ENCODE data around the gene BCAS3. TPM values are rescaled to one million over a fixed set of nuclear protein-coding genes. Genes with fewer than 3 reads are reported as not detected.

The BCAS3 gene
- total RNA-seq, 1 donor from 2014 or later: 14.5 TPM

- H3K4me1 Mint-ChIP-seq (ENCODE audit: low read depth, unreplicated experiment): peaks cover 21% of the 10 kb centered on the region
- H3K27me3 ChIP-seq (ENCODE audit: insufficient read depth, low read length): no peaks in the 10 kb centered on the region
- H3K4me3 Mint-ChIP-seq (ENCODE audit: unreplicated experiment): no peak overlapping the region
Measured at GRCh38 chr17:61223725-61224124, 546.1 kb downstream of the BCAS3 start.

GRCh38 chr17:61225178-61225882 is 547.7 kb downstream of the BCAS3 start:
- Mint-ChIP-seq H3K36me3 (ENCODE audit: low read depth, unreplicated experiment) (no peaks in the 10 kb centered on the region), H3K4me1 (ENCODE audit: low read depth, unreplicated experiment) (peaks cover 17% of the 10 kb centered on the region), H3K27me3 (ENCODE audit: low read depth, unreplicated experiment) (peaks cover 4% of the 10 kb centered on the region), H3K27ac (ENCODE audit: unreplicated experiment) (no peak overlapping the region), H3K9me3 (ENCODE audit: unreplicated experiment) (no peaks in the 10 kb centered on the region), H3K4me3 (ENCODE audit: unreplicated experiment) (no peak overlapping the region)
- Histone ChIP-seq H3K4me2 (ENCODE audit: low read length) (no peak overlapping the region), H3K9me3 (ENCODE audit: insufficient read depth, low read depth, low read length) (no peaks in the 10 kb centered on the region), H3K27ac (ENCODE audit: low read depth, low read length) (no peak overlapping the region), H3K27me3 (ENCODE audit: insufficient read depth, low read length) (no peaks in the 10 kb centered on the region), H4K20me1 (ENCODE audit: insufficient read depth, low read length) (no peaks in the 10 kb centered on the region), H3K36me3 (ENCODE audit: insufficient read depth, low read length) (no peaks in the 10 kb centered on the region), H3K79me2 (ENCODE audit: insufficient read depth, low read length) (no peaks in the 10 kb centered on the region), H2AFZ (ENCODE audit: low read depth, low read length) (no peak overlapping the region), H3K9ac (ENCODE audit: low read length) (no peak overlapping the region), H3K4me1 (ENCODE audit: insufficient read depth, low read length) (no peaks in the 10 kb centered on the region), H3K4me3 (ENCODE audit: insufficient read depth, low read depth, low read length) (no peak overlapping the region)
- TF ChIP-seq CTCF (IDR thresholded peaks at IDR 0.05; ENCODE audit: insufficient read depth, low read depth, low read length) (no peak), EZH2 (IDR thresholded peaks at IDR 0.05; ENCODE audit: insufficient read depth, low read length) (no peak)
- DNase-seq (ENCODE audit: low read depth): no peak
- no peak for FAIRE-seq

More at GRCh38 chr17:61223725-61224124, 546.1 kb downstream of the BCAS3 start:
- Histone ChIP-seq H3K4me2 (ENCODE audit: low read length) (no peak overlapping the region), H2AFZ (ENCODE audit: low read depth, low read length) (no peak overlapping the region), H3K27ac (ENCODE audit: low read depth, low read length) (no peak overlapping the region), H4K20me1 (ENCODE audit: insufficient read depth, low read length) (no peaks in the 10 kb centered on the region), H3K36me3 (ENCODE audit: insufficient read depth, low read length) (no peaks in the 10 kb centered on the region), H3K79me2 (ENCODE audit: insufficient read depth, low read length) (no peaks in the 10 kb centered on the region), H3K4me3 (ENCODE audit: insufficient read depth, low read depth, low read length) (no peak overlapping the region), H3K9ac (ENCODE audit: low read length) (no peak overlapping the region), H3K9me3 (ENCODE audit: insufficient read depth, low read depth, low read length) (no peaks in the 10 kb centered on the region), H3K4me1 (ENCODE audit: insufficient read depth, low read length) (peaks cover 8% of the 10 kb centered on the region)
- no peaks in the 10 kb centered on the region for H3K36me3 Mint-ChIP-seq (ENCODE audit: low read depth, unreplicated experiment)
- no peak for DNase-seq (ENCODE audit: low read depth)
- H3K27me3 Mint-ChIP-seq (ENCODE audit: low read depth, unreplicated experiment): peaks cover 4% of the 10 kb centered on the region
- FAIRE-seq: no peak
- H3K9me3 Mint-ChIP-seq (ENCODE audit: unreplicated experiment): no peaks in the 10 kb centered on the region
- H3K27ac Mint-ChIP-seq (ENCODE audit: unreplicated experiment): no peak overlapping the region
- no peak for TF ChIP-seq EZH2 (IDR thresholded peaks at IDR 0.05; ENCODE audit: insufficient read depth, low read length)
- no peak for TF ChIP-seq CTCF (IDR thresholded peaks at IDR 0.05; ENCODE audit: insufficient read depth, low read depth, low read length)

- Histone ChIP-seq H3K9ac (ENCODE audit: low read length) (no peak overlapping the region), H3K27ac (ENCODE audit: low read depth, low read length) (no peak overlapping the region), H3K36me3 (ENCODE audit: insufficient read depth, low read length) (no peaks in the 10 kb centered on the region), H2AFZ (ENCODE audit: low read depth, low read length) (no peak overlapping the region), H3K4me3 (ENCODE audit: insufficient read depth, low read depth, low read length) (no peak overlapping the region), H3K27me3 (ENCODE audit: insufficient read depth, low read length) (no peaks in the 10 kb centered on the region), H3K79me2 (ENCODE audit: insufficient read depth, low read length) (no peaks in the 10 kb centered on the region), H3K9me3 (ENCODE audit: insufficient read depth, low read depth, low read length) (no peaks in the 10 kb centered on the region), H4K20me1 (ENCODE audit: insufficient read depth, low read length) (no peaks in the 10 kb centered on the region), H3K4me2 (ENCODE audit: low read length) (no peak overlapping the region), H3K4me1 (ENCODE audit: insufficient read depth, low read length) (peaks cover 5% of the 10 kb centered on the region)
- no peak for DNase-seq (ENCODE audit: low read depth)
- no peak overlapping the region for H3K4me3 Mint-ChIP-seq (ENCODE audit: unreplicated experiment)
- H3K36me3 Mint-ChIP-seq (ENCODE audit: low read depth, unreplicated experiment): no peaks in the 10 kb centered on the region
- H3K27me3 Mint-ChIP-seq (ENCODE audit: low read depth, unreplicated experiment): peaks cover 4% of the 10 kb centered on the region
- FAIRE-seq: no peak
- H3K9me3 Mint-ChIP-seq (ENCODE audit: unreplicated experiment): no peaks in the 10 kb centered on the region
- no peak for TF ChIP-seq EZH2 (IDR thresholded peaks at IDR 0.05; ENCODE audit: insufficient read depth, low read length)
- no peak for TF ChIP-seq CTCF (IDR thresholded peaks at IDR 0.05; ENCODE audit: insufficient read depth, low read depth, low read length)
- H3K27ac Mint-ChIP-seq (ENCODE audit: unreplicated experiment): no peak overlapping the region
- H3K4me1 Mint-ChIP-seq (ENCODE audit: low read depth, unreplicated experiment): peaks cover 3% of the 10 kb centered on the region
Measured at GRCh38 chr17:61227866-61228265, 550.2 kb downstream of the BCAS3 start.
